DOHH2 (cell line): ENCODE results near the gene MINK1.

Experiments
- CTCF ChIP-seq: fragments of 200-600 bp; sonication (generic); IDR thresholded peaks from one replicate; pipeline ENCODE4 v1.5.1; 2014; ENCODE audit warnings: antibody characterized with exemption, mild to moderate bottlenecking, low read depth, low read length; ENCODE audit not compliant: poor library complexity, severe bottlenecking
- EZH2phosphoT487 ChIP-seq: fragments of 200-600 bp; sonication (generic); IDR thresholded peaks from 2 replicates; pipeline ENCODE4 v1.6.1; 2017; ENCODE audit warnings: borderline replicate concordance, mild to moderate bottlenecking, antibody characterized with exemption, low read length, moderate library complexity, mixed read lengths

- TF ChIP-seq CTCF: no peak
- TF ChIP-seq EZH2phosphoT487: no peak
Observed at GRCh38 chr17:4800462-4801196, 32.5 kb upstream of the MINK1 start.
